Activated CD8-positive, alpha-beta memory T cell treated with anti-CD3 and anti-CD28 coated beads, Interleukin-2, amount 50 U/mL, for 4 hours (primary cell): ENCODE results near the gene KLRD1.
"Not testable (repeated sequence)": the region's sequence is repeated elsewhere in the genome, so short reads cannot be mapped to it uniquely, and the experiment has no call there.

Experiments used
- DNase-seq: peaks from one replicate; pipeline ENCODE4 v3.0.0-alpha.2; 2020

Gene KLRD1

DNA sequence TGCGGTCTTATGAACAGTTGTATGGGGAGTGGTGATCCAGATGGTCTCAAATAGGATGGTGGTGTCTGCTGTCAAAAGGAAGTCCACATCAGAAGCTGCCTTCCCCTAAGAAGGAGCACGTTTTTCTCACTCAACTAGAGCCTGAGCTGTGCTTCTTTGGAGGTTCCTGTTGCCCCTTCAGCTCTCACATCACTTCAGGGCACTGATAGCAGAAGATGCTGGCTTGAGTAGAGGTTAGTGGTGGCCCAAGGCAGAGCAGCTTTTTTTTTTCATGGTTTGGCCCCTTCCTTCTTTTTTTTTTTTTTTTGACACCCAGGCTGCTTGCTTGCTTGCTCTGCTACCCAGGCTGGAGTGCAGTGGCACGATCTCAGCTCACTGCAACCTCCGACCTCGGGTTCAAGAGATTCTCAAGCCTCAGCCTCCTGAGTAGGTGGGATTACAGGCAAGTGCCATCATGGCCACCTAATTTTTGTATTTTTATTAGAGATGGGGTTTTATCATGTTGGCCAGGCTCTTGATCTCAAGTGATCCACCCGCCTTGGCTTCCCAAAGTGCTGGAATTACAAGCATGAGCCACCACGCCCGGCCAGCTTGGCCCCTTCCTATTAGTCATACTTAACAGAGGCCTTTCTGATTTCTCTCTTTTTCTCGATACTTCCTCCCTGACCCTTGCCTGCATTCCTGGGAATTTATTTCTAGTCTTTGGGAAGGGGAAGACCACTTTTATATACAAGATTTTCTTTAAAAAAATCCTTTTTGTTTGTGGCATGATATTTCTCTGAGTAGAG lies 31.6 kb downstream of the KLRD1 start:
- DNase-seq: no peak

GRCh38 chr12:10340946-10341345 lies 33.3 kb downstream of the KLRD1 start:
- not testable (repeated sequence) for DNase-seq

DNA sequence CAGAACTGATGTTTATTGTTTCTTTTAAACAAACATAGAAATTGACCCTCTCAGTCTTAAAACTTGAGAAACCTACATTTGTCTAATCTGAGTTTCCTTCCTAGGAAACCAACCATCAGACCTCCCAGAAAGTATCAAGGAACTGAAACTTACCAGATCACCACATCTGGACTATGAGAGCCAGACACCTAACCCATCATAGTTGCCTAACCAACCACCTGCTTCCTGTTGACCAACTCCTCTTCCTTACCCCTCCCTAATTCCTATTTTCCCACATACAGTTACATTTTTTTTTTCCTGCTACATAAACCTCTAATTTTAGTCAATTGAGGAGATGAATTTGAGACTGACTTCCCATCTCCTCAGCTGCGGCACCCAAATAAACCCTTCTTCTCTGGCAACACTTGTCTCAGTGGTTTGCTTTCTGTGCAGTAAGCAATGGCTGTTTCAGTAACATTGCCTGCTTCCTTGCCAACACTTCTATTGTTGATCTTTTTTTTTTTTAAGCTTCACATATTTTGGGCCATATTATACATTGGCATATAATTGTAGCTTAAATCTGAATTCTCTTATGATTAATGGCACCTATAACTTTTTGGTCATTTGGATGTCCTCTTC lies 34.3 kb downstream of the KLRD1 start:
- DNase-seq: no peak

- DNase-seq: not testable (repeated sequence)
Observed at GRCh38 chr12:10351457-10351856, 43.8 kb downstream of the KLRD1 start.

DNA sequence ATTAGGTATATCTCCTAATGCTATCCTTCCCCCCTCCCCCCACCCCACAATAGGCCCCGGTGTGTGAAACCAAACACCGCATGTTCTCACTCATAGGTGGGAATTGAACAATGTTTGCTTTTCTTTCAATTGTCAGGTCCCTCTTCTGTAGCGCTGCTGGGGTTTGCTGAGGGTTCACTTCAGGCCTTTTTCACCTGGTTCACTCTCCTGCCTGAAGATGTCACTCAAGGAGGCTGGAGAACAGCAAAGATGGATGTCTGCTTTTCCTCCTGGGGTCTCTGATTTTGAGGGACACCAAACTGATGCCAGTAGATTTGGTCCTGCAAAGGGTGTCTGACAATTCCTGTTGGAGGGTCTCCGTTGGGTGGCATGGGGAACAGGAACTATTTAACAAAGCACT lies 46.4 kb downstream of the KLRD1 start:
- DNase-seq: no peak

DNA sequence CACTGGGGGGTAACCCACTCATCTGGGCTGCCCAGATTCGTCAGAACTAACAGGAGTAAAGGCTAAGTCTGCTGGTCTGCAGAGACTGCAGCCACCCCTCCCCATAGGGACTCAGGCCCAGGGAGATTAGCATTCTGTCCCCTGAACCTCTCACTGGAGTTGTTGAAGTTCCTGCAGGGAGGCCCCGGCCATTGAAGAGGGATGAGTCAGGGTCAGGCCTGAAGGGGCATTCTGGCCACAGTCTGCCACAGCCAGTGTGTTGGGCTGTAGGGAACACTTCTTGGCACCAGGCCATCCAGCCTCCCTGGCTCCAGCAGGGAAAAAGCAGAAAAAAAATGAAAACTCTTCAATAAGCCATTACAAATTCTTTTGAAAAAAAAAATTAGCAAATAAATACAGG lies 46.8 kb downstream of the KLRD1 start:
- no peak for DNase-seq

DNA sequence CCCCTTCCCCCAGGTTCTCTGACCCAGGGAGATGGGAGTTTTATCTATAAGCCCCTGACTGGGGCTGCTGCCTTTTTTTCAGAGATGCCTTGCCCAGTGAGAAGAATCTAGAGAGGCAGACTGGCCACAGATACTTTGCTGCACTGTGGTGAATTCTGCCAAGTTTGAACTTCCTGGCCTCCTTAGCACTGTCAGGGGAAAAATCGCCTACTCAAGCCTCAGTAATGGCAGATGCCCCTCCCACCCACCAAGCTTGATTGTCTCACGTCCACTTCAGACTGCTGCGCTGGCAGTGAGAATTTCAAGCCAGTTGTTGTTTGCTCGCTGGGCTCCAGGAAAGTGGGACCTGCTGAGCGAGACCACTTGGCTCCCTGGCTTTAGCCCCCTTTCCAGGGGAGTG lies 50.5 kb downstream of the KLRD1 start:
- DNase-seq: no peak

GRCh38 chr12:10358969-10359368 lies 51.3 kb downstream of the KLRD1 start:
- DNase-seq: no peak

- DNase-seq: no peak
Observed at GRCh38 chr12:10361084-10361483, 53.4 kb downstream of the KLRD1 start.

- no peak for DNase-seq
Observed at GRCh38 chr12:10361622-10362021, 54.0 kb downstream of the KLRD1 start.

DNA sequence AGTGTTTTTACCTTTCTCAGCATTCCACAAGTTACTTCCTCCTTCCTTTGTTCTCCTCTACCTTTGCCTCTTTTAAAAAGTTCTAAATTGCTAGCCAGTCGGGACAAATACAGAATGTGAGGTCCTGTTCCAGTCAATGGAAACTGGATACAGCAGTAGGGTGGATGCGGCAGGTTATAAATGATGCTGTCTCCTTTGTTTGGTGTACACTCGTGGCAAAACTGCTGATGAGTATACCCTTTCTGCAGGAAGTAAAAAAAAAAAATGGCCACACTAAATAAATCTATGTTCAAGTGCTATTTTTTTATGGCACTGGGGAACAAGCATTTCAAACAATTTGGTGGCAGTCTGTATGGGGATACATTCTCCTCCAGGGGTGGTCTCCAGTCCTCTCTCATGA lies 54.7 kb downstream of the KLRD1 start:
- no peak for DNase-seq

DNA sequence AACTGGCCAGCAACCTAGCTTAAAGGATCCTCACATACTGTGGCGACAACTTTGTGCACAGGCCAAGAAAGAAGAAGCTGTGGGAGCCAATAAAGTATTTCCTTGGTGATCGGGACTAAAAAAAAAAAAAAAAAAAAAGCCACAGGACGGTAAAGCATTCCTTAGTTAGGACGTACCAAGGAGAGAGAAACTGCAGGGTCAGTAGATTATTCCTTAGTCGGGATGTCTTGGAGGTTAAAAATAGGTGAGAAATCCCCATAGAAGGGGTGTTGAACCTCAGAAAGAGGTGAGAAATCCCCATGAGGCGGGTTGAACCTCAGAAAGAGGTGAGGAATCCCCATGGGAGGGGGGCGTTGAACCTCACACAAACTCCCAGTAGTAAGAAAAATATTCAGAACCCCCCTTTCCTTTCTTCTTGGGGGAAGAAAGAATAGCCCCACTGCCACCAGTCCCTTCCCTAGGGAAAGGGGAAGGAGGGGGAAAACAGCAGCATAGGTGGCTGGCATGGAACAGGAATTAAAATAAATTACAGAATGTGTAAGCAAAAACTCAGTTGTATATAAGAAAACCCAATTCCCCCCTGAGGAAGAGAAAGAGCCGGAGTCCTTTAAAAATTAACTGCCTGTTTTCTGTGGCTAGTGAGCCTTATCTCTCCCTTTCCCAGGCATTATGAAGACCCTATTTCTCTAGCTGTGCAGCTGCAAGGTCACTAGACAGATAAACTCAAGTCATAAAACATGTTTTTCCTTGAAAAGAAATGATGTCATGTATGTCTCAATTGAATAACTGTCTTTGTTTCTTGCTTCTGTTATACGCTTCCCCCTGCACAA lies 55.4 kb downstream of the KLRD1 start:
- no peak for DNase-seq

DNA sequence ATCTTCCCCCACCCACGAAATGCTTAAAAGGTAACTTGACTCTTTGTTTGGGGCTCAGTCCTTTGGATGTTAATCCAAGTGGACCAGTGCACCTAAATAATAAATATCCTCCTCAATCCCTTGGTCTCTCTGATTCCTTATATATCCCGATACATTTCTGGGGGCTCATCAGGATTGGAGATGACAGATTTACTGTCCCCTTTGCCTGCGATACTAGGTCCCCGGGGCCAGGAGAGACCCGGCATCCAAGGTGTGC lies 55.9 kb downstream of the KLRD1 start:
- DNase-seq: no peak

DNA sequence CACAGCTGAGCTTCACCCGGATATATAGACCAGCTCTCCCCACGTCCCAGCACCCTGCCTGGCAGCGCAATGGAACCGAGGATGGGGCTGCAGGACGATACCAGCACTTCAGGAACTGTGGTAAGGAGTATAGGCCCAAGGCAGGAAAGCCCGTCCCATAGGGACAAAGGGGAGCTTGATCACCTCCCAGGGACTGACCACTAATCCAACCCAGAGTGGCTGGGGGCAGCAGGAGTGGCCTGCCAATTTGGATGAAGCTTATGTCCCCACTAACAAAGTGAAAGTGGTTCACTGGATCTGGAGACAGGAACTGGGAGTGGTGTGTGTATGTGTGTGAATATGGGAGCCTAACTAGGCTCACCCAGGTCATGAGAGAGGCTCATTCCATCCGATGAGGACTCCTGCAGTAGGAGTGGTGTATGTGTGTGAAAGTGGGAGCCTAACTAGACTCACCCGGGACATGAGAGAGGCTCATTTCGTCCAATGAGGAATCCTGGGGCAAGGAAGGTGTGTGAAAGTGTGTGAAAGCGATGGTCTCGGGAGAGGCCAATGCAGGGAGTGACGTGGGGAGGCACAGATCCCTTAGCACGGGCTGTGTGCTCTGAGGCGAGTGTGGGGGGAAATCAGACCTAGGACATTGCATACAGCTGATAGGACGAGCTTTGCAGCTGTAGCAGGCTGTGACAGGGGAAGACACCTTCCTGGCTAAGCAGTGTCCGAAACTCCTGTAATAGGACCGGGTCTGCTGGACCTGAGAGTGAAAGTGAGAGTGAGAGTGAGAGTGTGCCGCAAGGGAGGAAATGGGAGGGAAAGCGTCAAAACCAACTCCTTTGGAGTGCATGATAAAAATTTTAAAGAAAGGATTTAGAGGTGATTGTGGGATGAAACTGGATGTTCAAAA lies 56.5 kb downstream of the KLRD1 start:
- DNase-seq: no peak

- DNase-seq: peak; percentile 56
Observed at GRCh38 chr12:10364815-10365622, 57.3 kb downstream of the KLRD1 start.

- DNase-seq: no peak
Observed at GRCh38 chr12:10365696-10366405, 58.2 kb downstream of the KLRD1 start.

DNA sequence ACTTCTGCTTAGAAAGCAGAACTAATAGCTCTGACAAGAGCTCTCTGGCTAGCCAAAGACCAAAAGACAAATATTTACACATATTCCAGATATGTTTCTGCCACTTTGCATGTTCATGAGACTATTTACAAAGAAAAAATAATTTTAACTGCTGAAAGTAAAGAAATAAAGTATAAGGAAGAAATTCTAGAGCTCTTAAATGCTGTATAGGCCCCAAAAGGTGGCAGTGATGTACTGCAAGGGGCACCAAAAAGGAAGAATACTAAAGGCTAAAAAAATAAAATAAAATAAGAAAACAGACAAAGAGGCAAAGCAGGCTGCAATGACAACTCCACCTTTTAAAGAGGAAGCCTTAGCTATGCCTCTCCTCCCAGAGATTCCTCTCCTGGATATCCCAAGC lies 59.2 kb downstream of the KLRD1 start:
- no peak for DNase-seq

GRCh38 chr12:10367714-10368113 lies 60.0 kb downstream of the KLRD1 start:
- DNase-seq: not testable (repeated sequence)

DNA sequence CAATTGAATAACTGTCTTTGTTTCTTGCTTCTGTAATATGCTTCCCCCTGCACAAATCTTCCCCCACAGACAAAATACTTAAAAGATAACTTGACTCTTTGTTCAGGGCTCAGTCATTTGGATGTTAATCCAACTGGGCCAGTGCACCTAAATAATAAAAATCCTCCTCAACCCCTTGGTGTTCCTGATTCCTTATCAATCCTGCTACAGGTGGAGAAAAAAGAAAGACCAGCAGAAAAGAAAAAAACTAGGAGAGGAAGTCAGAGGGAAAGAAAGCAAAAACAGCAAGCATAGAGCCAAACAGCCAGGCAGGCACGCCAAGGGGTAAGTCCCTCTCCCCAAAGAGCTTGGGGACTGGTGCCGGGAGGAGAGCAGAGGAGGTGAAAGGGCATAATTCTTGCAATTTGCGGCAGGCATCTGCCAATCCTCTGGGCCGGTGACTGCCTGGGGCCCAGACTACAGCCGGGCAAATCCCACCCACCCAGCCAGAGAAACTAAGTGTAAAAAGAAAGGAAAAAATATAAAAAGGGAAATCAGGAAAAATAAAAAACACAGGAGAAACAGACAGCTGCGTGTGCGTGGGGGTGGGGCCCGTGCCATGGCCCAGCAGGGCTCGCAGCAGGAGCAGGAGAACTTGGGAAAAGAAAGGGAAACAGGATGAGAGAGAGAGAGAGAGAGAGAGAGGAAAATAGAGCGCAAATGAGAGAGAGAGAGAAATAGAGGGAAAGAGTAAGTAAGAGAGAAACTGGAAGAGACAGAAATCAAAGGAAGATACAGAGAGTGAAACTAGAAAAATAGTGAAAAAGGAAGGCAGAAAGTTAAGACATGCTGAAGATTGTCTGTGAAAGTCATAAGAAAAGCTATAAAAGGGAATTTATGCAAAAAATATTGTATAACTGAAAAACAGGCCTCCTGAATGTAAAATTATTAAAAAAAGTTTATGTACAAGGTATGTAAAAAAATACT lies 60.8 kb downstream of the KLRD1 start:
- DNase-seq: no peak
